Nucleus accumbens (tissue), 56 donors: ENCODE results near the gene CPD.
"Not testable (repeated sequence)": the region's sequence is repeated elsewhere in the genome, so short reads cannot be mapped to it uniquely, and the experiment has no call there.

Experiments used
- DNase-seq, 56 donors: peaks; one replicate each; lab custom pipeline; 2025; lab: John Stamatoyannopoulos, UW

The CPD gene

DNA sequence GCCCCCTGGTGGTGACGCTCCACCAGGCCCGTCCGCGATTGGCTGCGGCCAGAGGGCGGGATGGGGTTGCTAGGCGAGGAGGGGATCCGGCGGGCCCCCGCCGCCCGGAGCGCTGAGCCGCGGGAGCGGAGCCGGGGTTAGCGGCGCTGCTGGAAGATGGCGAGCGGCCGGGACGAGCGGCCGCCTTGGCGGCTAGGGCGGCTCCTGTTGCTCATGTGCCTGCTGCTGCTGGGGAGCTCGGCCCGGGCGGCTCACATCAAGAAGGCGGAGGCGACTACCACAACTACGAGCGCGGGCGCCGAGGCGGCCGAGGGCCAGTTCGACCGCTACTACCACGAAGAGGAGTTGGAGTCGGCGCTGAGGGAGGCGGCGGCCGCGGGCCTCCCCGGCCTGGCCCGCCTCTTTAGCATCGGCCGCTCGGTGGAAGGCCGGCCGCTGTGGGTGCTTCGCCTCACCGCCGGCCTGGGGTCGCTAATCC is at the start of gene CPD:
CPD (plus strand) TSS at position 103 of the 478 bp plus-strand sequence; CDS start at position 157, 54 bp downstream.
- peak; percentile 63 to 99 (median 94) for DNase-seq

DNA sequence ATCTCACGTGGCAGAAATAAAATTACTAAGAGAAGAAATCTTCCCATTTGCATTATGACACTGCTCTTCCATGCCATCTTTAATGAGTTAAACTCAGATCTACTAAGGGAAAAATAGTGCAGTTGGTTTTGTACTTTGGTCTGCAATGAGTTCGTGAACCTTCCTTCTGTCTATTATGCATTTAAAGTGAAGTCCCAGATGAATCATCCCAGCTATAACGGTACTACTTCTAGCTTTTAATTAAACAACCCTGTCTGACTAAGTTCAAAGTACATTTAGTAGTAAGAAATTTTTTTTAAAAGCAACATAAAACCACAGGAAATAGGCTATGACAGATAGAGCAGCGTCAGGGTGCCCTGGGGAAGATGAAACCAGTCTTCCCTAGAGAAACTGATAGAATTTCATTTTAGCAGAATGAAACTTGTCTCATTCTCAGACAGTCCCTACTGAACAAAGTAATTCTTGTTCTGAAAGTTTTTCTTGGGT is 46.6 kb upstream of the CPD start:
- DNase-seq: no peak

DNA sequence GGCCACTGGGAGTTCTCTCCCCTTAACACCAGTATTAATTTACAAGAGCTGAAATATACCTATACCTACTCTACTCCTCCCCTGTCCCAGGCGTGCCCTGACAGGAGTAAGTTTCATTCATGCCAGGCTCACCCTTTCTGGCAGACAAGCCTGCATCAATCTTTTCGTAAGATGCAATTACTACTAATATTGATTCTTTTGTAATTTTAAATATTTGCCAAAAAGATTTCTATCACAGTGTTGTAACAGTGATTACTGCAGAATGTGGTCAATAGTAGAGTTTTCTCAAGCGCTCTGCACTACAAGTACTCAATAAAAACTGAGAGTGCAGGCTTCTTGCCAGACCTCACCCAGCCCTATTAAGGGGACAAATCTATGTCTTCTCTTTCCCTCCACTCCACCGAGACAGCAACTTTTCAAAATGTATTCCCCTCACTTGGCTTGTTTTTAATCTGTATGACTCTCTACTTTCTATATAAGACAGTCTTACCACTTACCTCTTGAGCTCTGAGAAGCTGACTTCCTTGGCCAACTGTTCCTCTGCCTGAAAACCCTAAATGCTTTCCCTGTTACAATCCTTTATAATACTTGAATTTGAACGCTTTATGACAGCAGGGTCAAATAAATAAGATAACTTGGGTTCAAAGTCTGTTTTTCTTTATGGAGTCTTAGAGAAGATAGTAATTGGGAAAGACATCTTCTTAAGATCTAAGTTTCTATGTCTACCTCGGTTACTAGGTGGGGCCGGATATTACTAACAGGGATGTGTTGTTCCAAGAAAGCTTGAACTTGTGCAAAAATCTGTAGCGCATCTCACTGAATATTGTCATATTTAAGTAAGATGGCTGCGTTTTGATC is 45.0 kb upstream of the CPD start, which contains the start of gene TMIGD1:
TMIGD1 (minus strand) TSS at position 555 of the 858 bp plus-strand sequence. CDS start 1,924 bp downstream, outside the sequence.
- DNase-seq: no peak

DNA sequence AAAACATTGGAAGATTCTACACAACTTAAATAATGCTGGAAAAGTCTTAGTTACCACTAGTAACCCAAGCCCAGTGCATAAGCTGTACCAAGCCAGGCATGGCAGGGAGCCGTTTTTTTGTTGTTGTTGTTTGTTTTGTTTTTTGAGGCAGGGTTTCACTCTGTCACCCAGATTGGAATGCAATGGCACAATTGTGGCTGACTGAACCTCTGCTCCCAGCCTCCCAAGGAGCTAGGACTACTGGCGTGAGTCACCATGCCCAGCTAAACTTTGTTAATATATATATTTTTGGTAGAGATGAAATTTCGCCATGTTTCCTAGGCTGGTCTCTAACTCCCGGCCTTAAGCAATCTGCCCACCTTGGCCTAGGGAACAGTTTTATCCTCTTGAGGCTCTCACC is 44.3 kb upstream of the CPD start:
- no peak for DNase-seq

DNA sequence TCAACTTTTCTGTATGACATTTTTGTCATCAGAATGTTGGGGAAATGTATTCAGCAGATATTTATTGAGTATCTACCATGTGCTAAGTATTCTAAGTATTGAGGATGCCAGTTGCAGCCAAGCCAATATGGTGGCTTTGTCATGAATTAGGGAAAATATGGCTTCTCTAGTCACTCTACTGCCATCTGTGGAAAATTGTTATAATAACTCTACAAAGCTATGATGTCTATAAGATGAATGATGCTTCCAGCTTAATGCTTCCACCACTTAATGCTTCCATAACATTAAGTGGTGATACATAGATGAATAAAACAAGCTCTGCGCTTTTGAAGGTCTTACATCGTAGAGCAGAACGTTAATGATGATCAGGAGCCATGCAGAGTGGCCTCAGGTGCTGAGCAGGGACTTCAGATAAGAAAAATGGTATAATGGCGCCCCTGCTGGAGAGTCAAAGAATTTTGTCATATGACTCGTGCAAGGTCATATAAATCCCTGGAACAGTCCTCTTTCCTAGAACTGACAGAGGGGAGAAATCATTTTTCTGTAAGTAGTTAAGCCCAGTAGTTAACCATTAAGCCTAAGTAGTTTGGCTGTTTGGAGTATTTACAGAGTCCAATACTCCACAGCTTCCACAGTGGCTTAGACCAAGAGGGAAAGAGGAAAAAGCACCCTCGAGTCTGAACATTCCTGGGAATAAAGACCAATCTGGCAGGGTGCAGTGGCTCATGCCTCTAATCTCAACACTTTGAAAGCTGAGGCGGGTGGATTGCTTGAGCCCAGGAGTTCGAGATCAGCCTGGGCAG is 42.2 kb upstream of the CPD start:
- DNase-seq: no peak

DNA sequence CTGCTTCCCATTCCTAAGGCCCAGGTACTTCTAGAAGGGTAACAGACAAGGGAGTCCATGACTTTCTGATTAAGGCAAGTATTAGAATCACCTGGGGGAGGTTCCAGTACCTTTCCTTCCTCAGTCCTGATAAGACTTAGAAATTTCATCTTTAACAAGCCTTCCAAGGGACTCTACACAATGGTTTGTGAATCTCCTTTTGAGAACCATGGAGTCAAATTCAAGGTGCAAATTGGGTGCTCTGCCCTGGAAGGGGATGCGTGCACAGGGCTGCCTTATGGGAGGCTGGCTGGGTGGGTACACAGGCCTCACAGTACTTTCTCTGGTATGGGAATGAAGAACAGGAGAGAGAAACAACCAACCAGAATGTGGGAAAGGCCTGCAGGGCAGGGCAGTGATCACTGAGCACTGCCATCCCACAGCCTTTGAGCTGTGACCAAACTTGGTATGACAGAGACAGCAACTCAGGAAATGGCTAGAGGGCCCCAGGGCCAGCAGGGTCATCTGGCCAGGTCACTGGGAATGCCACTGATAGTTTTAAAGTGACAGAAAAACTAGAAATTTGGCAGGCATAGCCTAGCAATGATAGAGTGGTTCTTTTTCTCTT is 41.2 kb upstream of the CPD start:
- DNase-seq: no peak

DNA sequence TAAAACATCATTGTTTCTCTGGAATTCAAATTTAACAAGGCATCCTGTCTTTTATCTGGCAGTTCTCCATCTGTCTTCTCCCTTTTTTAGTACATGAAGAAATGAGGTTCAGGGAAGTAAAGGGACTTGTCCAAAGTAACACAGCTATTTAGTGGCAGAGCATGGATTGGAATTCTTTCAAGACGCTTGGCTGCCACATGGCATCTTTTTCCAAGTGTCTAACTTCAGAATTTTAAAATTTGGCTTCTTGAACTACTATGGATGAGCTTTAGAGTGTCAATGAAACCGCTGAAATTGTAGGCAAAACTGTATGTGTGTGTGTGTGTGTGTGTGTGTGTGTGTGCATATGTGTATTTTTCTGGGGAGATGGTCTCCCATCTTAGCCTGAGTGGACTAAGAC is 39.6 kb upstream of the CPD start:
- no peak for DNase-seq

DNA sequence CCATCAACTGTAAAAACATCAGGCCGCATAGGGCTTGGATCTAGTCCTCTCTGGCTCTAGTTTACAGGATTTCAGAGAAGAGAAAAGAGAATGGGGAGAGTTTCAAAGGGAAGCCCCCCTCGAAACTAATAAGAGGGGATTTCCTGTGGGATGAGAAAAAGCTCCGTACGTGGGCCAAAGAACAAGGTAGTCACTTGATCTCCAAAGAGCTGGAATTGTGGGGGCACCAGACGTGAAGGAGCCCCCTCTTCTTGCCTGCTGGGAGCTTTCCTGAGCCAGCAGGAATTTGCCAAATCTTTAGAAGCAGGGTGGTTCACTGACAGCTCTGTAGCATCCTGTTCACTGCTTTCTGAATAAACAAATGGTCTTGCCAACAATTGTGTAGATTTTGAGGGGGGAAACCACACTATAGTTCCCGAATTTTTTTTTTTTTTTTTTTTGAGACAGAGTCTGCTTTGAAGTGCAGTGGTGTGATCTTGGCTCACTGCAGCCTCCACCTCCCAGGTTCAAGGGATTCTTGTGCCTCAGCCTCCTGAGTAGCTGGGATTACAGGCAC is 37.8 kb upstream of the CPD start:
- no peak for DNase-seq

DNA sequence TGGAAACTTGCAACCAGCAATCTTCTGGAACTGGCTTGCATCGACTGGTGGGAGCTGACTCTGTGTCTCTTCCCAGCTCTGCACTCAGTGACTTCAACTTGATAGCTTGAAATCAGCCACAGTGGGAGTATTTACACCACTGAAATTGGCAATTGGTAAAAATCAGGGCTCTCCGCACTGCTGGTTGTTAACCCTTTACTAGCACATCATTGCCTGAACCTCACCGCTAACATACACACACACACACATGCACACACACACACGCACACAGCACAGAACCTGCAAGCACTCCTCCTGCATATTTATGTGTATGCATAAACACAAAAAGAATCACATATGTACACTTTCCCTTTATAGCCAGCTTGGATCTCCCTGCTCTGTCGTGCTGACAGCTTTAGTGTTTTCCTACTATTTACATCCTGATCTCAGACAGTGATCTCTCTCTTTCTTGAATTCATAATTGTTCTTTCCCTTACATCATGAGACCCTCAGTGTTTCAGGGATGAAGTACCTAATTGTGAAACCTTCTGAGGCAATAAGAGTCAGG is 37.0 kb upstream of the CPD start:
- DNase-seq: no peak

DNA sequence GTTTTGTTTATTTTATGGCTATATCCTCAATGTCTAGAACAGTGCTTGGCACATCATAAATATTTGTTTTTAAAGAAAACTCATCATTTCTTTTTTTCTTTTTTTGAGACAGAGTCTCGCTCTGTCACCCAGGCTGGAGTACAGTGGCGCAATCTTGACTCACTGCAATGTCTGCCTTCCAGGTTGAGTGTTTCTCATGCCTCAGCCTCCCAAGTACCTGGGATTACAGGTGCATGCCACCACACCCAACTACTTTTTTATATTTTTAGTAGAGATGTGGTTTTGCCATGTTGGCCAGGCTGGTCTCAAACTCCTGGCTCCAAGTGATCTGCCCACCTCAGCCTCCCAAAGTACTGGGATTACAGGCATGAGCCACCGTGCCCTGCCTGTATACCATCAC is 35.5 kb upstream of the CPD start:
- DNase-seq: not testable (repeated sequence)

DNA sequence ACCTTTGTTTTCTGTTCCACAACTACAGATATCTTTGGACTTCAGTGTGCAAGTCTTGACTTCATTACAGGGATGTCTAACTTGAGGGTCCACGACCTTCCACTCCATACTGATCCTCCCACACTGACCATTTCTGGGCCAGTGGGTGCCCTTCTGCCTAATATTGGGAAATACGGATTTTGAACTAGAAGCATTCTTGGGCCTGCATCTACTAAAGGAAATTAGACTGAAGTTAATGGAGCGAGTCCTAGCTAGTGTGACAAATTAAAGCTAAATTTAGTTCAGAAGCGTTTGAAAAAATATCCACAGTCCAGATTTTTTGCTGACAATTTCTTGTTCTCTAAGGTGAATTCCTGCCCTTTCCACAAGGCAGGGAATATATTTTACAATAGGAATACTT is 34.9 kb upstream of the CPD start:
- DNase-seq: no peak

DNA sequence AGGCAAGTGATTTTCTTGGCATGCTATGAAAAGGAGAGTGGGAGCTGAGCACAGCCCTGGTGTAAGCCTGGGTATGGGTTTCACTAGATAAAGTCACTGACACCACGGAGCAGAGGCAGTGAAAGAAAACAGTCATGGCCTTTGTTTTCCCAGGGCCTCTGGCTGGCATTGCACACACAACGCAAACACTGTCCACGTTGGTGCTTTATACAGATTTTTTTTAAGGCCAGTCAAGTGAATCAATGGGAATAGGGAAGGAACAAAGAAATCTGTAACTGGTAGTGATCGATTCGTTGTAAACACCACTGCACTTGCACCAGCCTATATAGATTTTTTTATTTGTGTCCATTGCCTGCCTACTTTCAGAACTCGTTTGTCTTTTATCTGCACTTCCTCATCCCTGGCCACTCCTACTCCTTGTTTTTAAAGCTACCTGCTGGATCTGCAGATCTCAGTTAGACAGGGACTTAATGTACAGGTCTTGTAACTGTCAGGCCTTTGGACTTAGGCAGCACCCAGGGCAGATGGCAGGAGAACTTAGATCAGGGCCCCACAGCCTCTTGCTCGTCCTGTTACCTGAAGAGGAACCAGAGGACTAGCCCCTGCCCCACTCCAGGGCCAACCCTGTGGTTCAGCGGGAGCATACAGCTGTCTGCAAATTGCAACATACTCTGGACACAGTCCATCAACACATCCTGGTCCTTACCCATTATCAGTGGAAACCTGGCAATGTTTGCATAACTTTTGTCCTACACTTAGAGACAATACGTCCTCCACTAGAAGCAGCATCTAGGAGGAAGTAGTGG is 34.2 kb upstream of the CPD start:
- peak in 47 of 56 donors; percentile 6 to 79 (median 47) for DNase-seq

DNA sequence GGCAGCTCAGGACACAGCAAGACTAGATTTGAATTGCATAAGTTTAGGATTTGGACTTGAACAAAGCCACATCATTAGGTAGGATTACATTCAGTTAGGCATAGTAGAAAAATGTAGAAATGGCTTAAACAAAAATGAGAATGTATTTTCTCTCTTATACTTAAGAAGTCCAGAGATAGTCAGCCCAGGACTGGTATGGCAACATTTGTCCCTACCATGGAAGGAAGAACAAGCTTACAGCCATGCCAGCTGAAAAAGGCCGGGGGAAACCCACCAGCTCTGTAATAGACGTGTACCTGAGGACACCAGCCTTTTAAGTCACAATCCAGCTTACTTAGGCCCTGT is 33.7 kb upstream of the CPD start:
- no peak for DNase-seq

DNA sequence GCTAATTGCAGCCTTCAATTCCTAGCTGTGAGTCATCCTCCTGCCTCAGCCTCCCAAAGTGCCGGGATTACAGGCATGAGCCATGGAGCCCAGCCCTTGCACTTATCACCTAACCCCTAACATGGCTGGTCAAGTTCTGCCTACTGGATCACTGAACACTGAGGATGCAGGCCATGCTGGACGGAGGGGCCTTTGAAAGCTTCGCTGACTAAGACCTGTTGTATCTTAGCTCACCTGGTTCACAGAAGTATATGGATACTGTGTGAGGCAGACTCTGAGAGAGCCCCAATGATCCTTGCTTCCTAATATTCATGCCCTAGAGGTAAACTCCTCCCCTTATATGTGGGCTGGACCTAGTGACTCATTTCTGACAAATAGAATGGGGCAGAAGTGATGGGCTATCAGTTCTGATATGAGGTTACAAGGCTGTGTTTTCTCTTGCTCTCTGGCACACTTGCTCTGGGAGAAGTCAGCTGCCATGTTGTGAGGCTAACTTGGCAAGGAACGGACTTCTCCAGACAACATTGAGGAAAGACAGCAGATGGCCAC is 33.1 kb upstream of the CPD start:
- no peak for DNase-seq

DNA sequence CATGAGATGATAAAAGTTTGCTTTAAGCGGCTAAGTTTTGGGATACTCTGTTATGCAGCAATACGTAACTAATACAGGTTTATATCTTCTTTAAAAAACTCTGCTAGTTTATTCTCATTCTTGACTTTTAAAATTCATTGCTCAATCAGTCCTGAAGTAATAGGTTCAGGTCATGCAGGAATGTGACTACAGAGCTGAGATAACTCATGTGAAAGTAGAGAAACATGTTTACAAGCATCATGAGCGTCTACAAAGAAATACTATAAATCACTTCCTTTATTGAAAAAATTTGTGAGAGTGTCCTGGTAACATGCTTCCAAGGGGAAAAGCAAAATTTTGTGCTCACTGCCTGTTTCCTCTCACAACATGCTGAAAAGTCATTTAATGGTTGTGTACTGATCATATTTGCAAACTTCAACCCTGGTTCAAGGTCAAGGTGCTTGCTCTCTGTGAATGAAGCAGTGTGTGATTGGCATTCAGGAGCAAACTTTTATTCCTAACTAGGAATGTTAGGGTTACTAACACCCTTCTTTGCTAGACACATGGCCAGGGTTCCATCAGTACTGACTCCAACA is 32.4 kb upstream of the CPD start:
- no peak for DNase-seq

DNA sequence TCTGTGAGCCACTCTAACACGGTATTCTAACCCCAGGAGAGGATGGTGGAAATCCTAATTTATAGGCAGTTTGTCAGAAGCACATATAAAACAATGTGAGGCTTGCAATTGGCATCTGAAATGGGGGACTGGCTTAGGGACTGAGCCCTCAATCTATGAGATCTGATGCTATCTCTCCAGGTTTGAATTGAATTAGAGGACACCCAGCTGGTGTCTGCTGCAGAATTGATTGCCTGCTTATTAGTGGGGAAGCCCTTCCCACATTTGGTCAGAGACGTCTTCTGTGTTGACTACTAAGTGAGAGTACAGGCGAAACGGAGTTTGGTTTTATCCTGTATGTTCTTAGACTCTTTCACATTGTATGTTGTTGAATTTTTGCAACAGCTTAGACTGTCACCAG is 31.2 kb upstream of the CPD start:
- DNase-seq: no peak

DNA sequence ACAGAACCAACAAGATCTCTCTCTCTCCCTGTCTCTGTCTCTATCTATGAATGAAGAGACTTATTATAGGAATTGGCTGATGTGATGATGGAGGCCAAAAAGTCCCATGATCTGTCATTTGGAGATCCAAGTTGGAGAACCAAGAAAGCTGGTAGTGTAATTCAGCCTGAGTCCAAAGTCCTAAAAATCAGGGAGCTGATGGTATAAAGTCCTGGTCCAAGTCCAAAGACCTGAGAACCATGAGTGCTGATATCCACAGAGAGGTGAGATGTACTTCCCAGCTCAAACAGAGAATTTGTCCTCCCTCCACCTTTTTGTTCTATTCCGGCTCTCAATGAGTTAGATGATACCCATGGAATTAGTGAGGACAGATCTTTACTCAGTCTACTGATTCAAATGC is 29.5 kb upstream of the CPD start:
- DNase-seq: no peak

DNA sequence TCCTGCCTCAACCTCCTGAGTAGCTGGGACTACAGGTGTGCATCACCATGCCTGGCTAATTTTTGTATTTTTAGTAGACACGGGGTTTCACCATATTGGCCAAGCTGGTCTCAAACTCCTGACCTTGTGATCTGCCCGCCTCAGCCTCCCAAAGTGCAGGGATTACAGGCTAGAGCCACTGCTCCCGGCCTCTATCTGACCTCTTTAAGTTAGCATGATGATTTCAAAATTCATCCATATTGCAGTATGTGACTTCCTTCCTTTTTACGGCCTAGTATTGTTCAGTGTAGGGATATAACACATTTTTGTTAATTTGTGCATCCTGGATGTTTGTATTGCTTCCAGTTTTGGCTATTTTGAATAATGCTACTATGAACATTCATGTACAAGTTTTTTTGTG is 27.5 kb upstream of the CPD start:
- not testable (repeated sequence) for DNase-seq

DNA sequence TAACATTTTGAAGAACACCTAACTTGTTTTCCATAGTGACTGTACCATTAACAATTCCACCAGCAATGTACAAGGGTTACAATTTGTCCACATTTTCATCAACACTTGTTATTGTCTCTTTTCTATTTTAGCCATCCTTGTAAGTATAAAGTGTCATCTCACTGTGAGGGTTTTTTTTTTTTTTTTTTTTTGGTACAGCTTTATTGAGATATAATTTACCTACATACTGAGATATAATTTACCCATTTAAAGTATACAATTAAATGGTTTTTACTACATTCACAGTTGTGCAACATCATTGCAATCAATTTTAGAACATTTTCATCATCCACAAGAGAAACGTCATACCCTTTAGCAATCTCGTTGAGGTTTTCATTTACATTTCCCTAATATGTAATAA is 27.0 kb upstream of the CPD start:
- no peak for DNase-seq
